Measurements from ENCODE around the gene CDSN.

DNA sequence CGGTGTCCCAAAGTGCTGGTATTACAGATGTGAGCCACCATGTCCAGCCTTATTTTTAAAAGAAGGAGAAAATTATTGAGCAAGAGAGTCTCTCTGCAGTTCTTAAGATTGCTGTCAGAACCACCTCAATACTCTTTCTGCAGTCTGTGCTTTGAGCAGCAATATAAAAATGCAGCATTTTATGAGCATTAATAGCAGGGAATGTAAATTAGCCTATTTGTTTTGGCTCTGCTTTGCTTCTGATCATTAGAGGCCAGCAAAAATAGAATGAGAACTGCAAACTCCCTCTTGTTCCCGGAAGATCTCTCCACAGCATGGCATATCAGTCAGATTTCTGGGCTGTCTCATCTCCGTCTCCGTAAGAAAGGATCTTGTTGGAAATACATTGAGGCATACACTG is 43.6 kb downstream of the CDSN start:
- TF ChIP-seq POLR2A (IDR thresholded peaks at IDR 0.05; ENCODE audit: low read depth, low read length) (no peak), MYC (IDR thresholded peaks at IDR 0.05; ENCODE audit: low read depth, low read length) (no peak), FOS (IDR thresholded peaks at IDR 0.05; ENCODE audit: borderline replicate concordance, insufficient read depth, low read length) (no peak), POLR2AphosphoS5 (IDR thresholded peaks at IDR 0.05; ENCODE audit: insufficient read depth, low read depth, low read length) (no peak)
- TF ChIP-seq, protein P1, sequence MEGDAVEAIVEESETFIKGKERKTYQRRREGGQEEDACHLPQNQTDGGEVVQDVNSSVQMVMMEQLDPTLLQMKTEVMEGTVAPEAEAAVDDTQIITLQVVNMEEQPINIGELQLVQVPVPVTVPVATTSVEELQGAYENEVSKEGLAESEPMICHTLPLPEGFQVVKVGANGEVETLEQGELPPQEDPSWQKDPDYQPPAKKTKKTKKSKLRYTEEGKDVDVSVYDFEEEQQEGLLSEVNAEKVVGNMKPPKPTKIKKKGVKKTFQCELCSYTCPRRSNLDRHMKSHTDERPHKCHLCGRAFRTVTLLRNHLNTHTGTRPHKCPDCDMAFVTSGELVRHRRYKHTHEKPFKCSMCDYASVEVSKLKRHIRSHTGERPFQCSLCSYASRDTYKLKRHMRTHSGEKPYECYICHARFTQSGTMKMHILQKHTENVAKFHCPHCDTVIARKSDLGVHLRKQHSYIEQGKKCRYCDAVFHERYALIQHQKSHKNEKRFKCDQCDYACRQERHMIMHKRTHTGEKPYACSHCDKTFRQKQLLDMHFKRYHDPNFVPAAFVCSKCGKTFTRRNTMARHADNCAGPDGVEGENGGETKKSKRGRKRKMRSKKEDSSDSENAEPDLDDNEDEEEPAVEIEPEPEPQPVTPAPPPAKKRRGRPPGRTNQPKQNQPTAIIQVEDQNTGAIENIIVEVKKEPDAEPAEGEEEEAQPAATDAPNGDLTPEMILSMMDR (IDR thresholded peaks at IDR 0.05; ENCODE audit: extremely low read depth in 1 of 2, insufficient read depth in 1 of 2, low read depth in 1 of 2, low read length in 2 of 2) = no peak
